Measurements from ENCODE around the gene ASB2.

- TF ChIP-seq, protein P1, sequence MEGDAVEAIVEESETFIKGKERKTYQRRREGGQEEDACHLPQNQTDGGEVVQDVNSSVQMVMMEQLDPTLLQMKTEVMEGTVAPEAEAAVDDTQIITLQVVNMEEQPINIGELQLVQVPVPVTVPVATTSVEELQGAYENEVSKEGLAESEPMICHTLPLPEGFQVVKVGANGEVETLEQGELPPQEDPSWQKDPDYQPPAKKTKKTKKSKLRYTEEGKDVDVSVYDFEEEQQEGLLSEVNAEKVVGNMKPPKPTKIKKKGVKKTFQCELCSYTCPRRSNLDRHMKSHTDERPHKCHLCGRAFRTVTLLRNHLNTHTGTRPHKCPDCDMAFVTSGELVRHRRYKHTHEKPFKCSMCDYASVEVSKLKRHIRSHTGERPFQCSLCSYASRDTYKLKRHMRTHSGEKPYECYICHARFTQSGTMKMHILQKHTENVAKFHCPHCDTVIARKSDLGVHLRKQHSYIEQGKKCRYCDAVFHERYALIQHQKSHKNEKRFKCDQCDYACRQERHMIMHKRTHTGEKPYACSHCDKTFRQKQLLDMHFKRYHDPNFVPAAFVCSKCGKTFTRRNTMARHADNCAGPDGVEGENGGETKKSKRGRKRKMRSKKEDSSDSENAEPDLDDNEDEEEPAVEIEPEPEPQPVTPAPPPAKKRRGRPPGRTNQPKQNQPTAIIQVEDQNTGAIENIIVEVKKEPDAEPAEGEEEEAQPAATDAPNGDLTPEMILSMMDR (optimal IDR thresholded peaks at IDR 0.05 in 1 of 3, IDR thresholded peaks at IDR 0.05 in 1 of 3, conservative IDR thresholded peaks at IDR 0.05 in 1 of 3; ENCODE audit: extremely low read depth in 1 of 3, insufficient read depth in 2 of 3, low read length in 3 of 3), result no peak
- TF ChIP-seq EZH2 (IDR thresholded peaks at IDR 0.05; ENCODE audit: low read length), result no peak
Measured at GRCh38 chr14:93994919-93995682, 18.7 kb upstream of the ASB2 start.

Data from keratinocyte (primary cell).